ENCODE measurements around the gene TNF.

The TNF gene

GRCh38 chr6:31558318-31558625 lies 17.1 kb upstream of the TNF start:
- DNase-seq (ENCODE audit: extremely low spot score), result no peak
- TF ChIP-seq L3MBTL2 (conservative IDR thresholded peaks at IDR 0.05), result no peak
- TF ChIP-seq HDGF (IDR thresholded peaks at IDR 0.05; ENCODE audit: borderline replicate concordance), result no peak
- TF ChIP-seq ZNF384 (IDR thresholded peaks at IDR 0.05), result no peak
- TF ChIP-seq NFRKB (IDR thresholded peaks at IDR 0.05), result no peak
- TF ChIP-seq LEF1 (IDR thresholded peaks at IDR 0.05; ENCODE audit: borderline replicate concordance), result no peak
- no peak for TF ChIP-seq CTBP1 (IDR thresholded peaks at IDR 0.05; ENCODE audit: borderline replicate concordance)
- TF ChIP-seq FOXA1 (IDR thresholded peaks at IDR 0.05), result no peak
- TF ChIP-seq ARNT (IDR thresholded peaks at IDR 0.05), result no peak
- TF ChIP-seq SP1 (IDR thresholded peaks at IDR 0.05), result no peak
- no peak for TF ChIP-seq BHLHE40 (IDR thresholded peaks at IDR 0.05; ENCODE audit: borderline replicate concordance)
- no peak for TF ChIP-seq TARDBP (IDR thresholded peaks at IDR 0.05)
- no peak for TF ChIP-seq SUZ12 (IDR thresholded peaks at IDR 0.05)
- TF ChIP-seq FOXK2 (IDR thresholded peaks at IDR 0.05), result no peak
- TF ChIP-seq FOXM1 (IDR thresholded peaks at IDR 0.05; ENCODE audit: borderline replicate concordance), result no peak
- no peak for TF ChIP-seq PKNOX1 (IDR thresholded peaks at IDR 0.05)
- TF ChIP-seq ELF4 (IDR thresholded peaks at IDR 0.05), result no peak
- POLR2A ChIA-PET, result no interaction called here

GRCh38 chr6:31558631-31559500 lies 16.5 kb upstream of the TNF start:
- TF ChIP-seq NFRKB (IDR thresholded peaks at IDR 0.05), result no peak
- TF ChIP-seq TARDBP (IDR thresholded peaks at IDR 0.05), result no peak
- no peak for TF ChIP-seq ELF4 (IDR thresholded peaks at IDR 0.05)
- TF ChIP-seq ZNF384 (IDR thresholded peaks at IDR 0.05), result no peak
- no peak for TF ChIP-seq BHLHE40 (IDR thresholded peaks at IDR 0.05; ENCODE audit: borderline replicate concordance)
- no peak for TF ChIP-seq FOXM1 (IDR thresholded peaks at IDR 0.05; ENCODE audit: borderline replicate concordance)
- no peak for TF ChIP-seq SUZ12 (IDR thresholded peaks at IDR 0.05)
- no peak for TF ChIP-seq ARNT (IDR thresholded peaks at IDR 0.05)
- no peak for TF ChIP-seq CTBP1 (IDR thresholded peaks at IDR 0.05; ENCODE audit: borderline replicate concordance)
- TF ChIP-seq LEF1 (IDR thresholded peaks at IDR 0.05; ENCODE audit: borderline replicate concordance), result no peak
- TF ChIP-seq PKNOX1 (IDR thresholded peaks at IDR 0.05), result no peak
- TF ChIP-seq FOXK2 (IDR thresholded peaks at IDR 0.05), result no peak
- TF ChIP-seq L3MBTL2 (conservative IDR thresholded peaks at IDR 0.05), result no peak
- TF ChIP-seq SP1 (IDR thresholded peaks at IDR 0.05), result no peak
- TF ChIP-seq FOXA1 (IDR thresholded peaks at IDR 0.05), result no peak
- no peak for TF ChIP-seq HDGF (IDR thresholded peaks at IDR 0.05; ENCODE audit: borderline replicate concordance)
- no peak for DNase-seq (ENCODE audit: extremely low spot score)
- CTCF ChIA-PET, result no interaction called here
- POLR2A ChIA-PET, result interaction anchor here (1.2 kb wide), 1 partner anchor 11 kb away, joined by 5 read pairs; the partner anchor contains the start of gene NFKBIL1

More at GRCh38 chr6:31558318-31558625, 17.1 kb upstream of the TNF start:
- CTCF ChIA-PET, result no interaction called here

GRCh38 chr6:31559606-31559957 lies 15.8 kb upstream of the TNF start:
- TF ChIP-seq SUZ12 (IDR thresholded peaks at IDR 0.05) (no peak), PKNOX1 (IDR thresholded peaks at IDR 0.05) (no peak), LEF1 (IDR thresholded peaks at IDR 0.05; ENCODE audit: borderline replicate concordance) (no peak), ELF4 (IDR thresholded peaks at IDR 0.05) (no peak), NFRKB (IDR thresholded peaks at IDR 0.05) (no peak)
- POLR2A ChIA-PET, result interaction anchor here (1.2 kb wide), 1 partner anchor 12 kb away, joined by 5 read pairs; the partner anchor contains the start of gene NFKBIL1
- no peak for DNase-seq (ENCODE audit: extremely low spot score)
- CTCF ChIA-PET, result no interaction called here

- TF ChIP-seq TARDBP (IDR thresholded peaks at IDR 0.05) (no peak), FOXA1 (IDR thresholded peaks at IDR 0.05) (no peak), PKNOX1 (IDR thresholded peaks at IDR 0.05) (no peak), BHLHE40 (IDR thresholded peaks at IDR 0.05; ENCODE audit: borderline replicate concordance) (no peak), ARNT (IDR thresholded peaks at IDR 0.05) (no peak), L3MBTL2 (conservative IDR thresholded peaks at IDR 0.05) (no peak), NFRKB (IDR thresholded peaks at IDR 0.05) (no peak), ZNF384 (IDR thresholded peaks at IDR 0.05) (no peak), ELF4 (IDR thresholded peaks at IDR 0.05) (no peak), FOXK2 (IDR thresholded peaks at IDR 0.05) (no peak), SUZ12 (IDR thresholded peaks at IDR 0.05) (no peak), CTBP1 (IDR thresholded peaks at IDR 0.05; ENCODE audit: borderline replicate concordance) (no peak), SP1 (IDR thresholded peaks at IDR 0.05) (no peak), FOXM1 (IDR thresholded peaks at IDR 0.05; ENCODE audit: borderline replicate concordance) (no peak), LEF1 (IDR thresholded peaks at IDR 0.05; ENCODE audit: borderline replicate concordance) (no peak)
- CTCF ChIA-PET, result no interaction called here
- POLR2A ChIA-PET, result interaction anchor here (0.6 to 1.2 kb wide), 3 partner anchors 12 to 61 kb away, joined by 3 to 5 read pairs (median 3); partner anchors contain the start of gene NFKBIL1
- DNase-seq (ENCODE audit: extremely low spot score), result no peak
Observed at GRCh38 chr6:31559958-31560696, 15.2 kb upstream of the TNF start.

GRCh38 chr6:31560697-31561058 lies 14.7 kb upstream of the TNF start:
- DNase-seq (ENCODE audit: extremely low spot score), result no peak
- CTCF ChIA-PET, result no interaction called here
- TF ChIP-seq BHLHE40 (IDR thresholded peaks at IDR 0.05; ENCODE audit: borderline replicate concordance) (no peak), FOXK2 (IDR thresholded peaks at IDR 0.05) (no peak)
- POLR2A ChIA-PET, result interaction anchor here (0.6 kb wide), 2 partner anchors 20 to 61 kb away, joined by 3 read pairs; no protein-coding TSS in a partner anchor
